PFSK-1 (cell line): Measurements from ENCODE around the gene CLEC2L. TPM values are rescaled to one million over a fixed set of nuclear protein-coding genes. Genes with fewer than 3 reads are reported as not detected.

Experiments
- FOXP2 ChIP-seq: optimal IDR thresholded peaks from 2 replicates; pipeline ENCODE3; 2011; ENCODE audit warnings: borderline replicate concordance, control low read depth, inconsistent platforms; ENCODE audit not compliant: insufficient read depth; ENCODE audit errors: extremely low read length, extremely low read depth
- POLR2AphosphoS5 ChIP-seq: IDR thresholded peaks from 2 replicates; pipeline ENCODE4 v1.6.1; 2012; ENCODE audit warnings: low read depth, mild to moderate bottlenecking, control low read depth, low read length, moderate library complexity
- REST ChIP-seq, 2 experiments: IDR thresholded peaks; 2 replicates each; pipeline versions ENCODE4 v1.6.1 to v1.8.0; 2011 to 2012; ENCODE audit warnings: low read depth in 2 of 2, low read length in 2 of 2, control low read depth in 1 of 2, inconsistent platforms in 1 of 2, mild to moderate bottlenecking in 1 of 2, moderate library complexity in 1 of 2; ENCODE audit not compliant: insufficient read depth in 1 of 2
- SIN3A ChIP-seq: IDR thresholded peaks from 2 replicates; pipeline ENCODE4 v1.6.1; 2012; ENCODE audit warnings: mild to moderate bottlenecking, low read length, moderate library complexity, borderline replicate concordance; ENCODE audit not compliant: insufficient read depth
- TAF1 ChIP-seq: IDR thresholded peaks from 2 replicates; pipeline ENCODE4 v1.6.1; 2012; ENCODE audit warnings: low read length, control low read depth, borderline replicate concordance; ENCODE audit not compliant: insufficient read depth
- polyA plus RNA-seq: library from polyadenylated mRNA; unstranded; fragments of >200 nt; gene quantifications from one replicate; pipeline ENCODE4 v1.2.1, GENCODE V29; 2012; ENCODE audit warnings: low read depth, missing spikeins; ENCODE audit not compliant: insufficient read length

Gene CLEC2L
- polyA plus RNA-seq: not detected

DNA sequence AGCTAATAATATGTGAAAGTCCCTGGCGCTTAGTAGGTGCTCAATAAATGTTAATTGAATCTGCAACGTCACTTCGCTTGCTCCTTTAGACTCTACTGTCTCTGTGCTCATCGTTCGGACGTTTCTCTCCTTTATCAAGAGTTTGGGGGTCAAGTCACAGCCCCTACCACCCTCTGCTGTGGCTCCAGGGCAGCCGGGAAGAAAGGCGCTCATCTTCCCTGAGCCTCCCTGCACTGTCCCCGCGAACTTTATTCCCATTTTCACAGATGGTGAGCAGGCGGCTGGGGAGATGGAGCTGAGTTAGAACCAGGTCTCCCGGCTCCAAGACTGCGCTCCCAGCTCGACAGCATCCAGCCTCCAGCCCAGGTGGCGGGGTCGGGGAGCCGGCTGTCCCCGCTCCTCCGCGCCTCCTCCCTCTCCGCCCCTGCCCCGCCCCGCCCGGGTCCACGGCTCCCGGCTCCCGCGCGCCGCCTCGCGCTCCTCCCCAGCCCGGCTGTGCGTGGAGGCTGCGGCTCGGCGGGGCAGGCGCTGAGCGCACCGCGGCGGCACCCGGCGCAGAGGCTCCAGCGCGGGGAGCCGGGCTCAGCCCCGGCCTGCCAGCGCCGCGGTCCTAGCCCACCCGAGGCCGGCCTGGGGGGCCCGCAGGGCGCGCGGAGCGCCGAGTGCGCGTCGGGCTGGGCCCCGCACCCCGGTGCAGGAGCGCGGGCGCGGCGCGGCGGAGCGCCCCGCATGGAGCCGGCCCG lies at the start of gene CLEC2L:
CLEC2L (plus strand) TSS at position 487 of the 743 bp plus-strand sequence; CDS start at position 730, 243 bp downstream.
- TF ChIP-seq FOXP2: no peak
- no peak for TF ChIP-seq SIN3A
- TF ChIP-seq POLR2AphosphoS5: no peak
- no peak for TF ChIP-seq REST (IDR thresholded peaks at IDR 0.05; ENCODE audit: insufficient read depth in 1 of 2, low read depth in 2 of 2, low read length in 2 of 2)
- TF ChIP-seq TAF1: no peak

DNA sequence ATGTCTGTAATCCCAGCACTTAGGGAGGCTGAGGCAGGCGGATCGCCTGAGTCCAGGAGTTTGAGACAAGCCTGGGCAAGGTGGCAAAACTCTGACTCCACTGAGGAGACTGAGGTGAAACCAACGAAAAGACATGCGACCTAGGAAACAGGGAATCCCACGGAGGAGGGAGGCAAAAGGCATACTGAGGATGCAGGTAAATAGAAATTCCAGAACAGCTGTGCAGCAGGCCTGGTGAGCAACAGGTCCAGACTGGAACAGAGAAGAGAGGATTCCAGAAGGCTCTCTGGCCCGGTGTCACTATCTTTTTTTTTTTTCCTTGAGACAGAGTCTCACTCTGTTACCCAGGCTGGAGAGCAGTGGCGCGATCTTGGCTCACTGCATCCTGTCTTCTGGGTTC lies 47.3 kb upstream of the CLEC2L start:
- TF ChIP-seq TAF1: no peak
- no peak for TF ChIP-seq POLR2AphosphoS5
- TF ChIP-seq FOXP2: no peak
- TF ChIP-seq REST (IDR thresholded peaks at IDR 0.05; ENCODE audit: insufficient read depth in 1 of 2, low read depth in 2 of 2, low read length in 2 of 2): no peak
- TF ChIP-seq SIN3A: no peak

DNA sequence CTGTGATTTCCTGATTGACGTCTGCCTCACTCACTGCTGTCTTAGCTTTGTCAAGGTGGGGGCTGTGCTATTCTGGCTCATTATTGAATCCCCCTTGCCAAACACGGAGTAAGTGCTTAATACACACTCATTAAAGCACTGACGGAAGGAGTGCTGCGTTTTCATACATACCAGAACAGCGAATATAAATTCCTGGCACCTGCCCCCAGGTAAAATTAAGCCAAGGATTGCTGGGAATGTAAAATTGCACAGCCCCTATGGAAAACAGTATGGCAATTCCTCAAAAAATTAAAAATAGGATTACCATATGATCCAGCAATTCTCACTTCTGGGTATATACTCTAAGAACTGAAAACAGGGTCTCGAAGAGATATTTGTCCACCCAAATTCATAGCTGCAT lies 46.6 kb upstream of the CLEC2L start:
- no peak for TF ChIP-seq TAF1
- no peak for TF ChIP-seq POLR2AphosphoS5
- TF ChIP-seq REST (IDR thresholded peaks at IDR 0.05; ENCODE audit: insufficient read depth in 1 of 2, low read depth in 2 of 2, low read length in 2 of 2): no peak
- TF ChIP-seq SIN3A: no peak
- no peak for TF ChIP-seq FOXP2

DNA sequence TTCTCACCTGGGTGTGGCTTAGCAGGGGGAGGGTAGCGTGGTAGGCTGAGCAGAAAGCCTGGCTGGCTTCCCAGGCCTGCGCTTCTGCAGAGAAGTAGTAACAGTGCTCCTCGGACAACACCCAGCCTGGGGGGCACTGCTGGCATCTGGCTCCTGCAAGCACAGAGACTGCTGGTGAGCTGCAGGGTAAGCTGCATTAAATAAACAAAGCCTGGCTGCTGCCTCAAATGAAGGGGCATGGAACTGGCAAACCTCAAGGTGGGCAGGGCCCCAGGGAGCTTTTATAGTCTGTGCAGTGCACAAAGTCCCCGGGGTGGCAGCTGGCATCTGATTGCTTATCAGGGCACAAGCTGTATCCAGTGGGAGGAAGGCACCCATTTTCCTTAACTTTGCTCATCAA lies 43.9 kb upstream of the CLEC2L start:
- TF ChIP-seq SIN3A: no peak
- no peak for TF ChIP-seq REST (IDR thresholded peaks at IDR 0.05; ENCODE audit: insufficient read depth in 1 of 2, low read depth in 2 of 2, low read length in 2 of 2)
- no peak for TF ChIP-seq FOXP2
- TF ChIP-seq TAF1: no peak
- no peak for TF ChIP-seq POLR2AphosphoS5

- no peak for TF ChIP-seq FOXP2
- TF ChIP-seq SIN3A: no peak
- no peak for TF ChIP-seq REST (IDR thresholded peaks at IDR 0.05; ENCODE audit: insufficient read depth in 1 of 2, low read depth in 2 of 2, low read length in 2 of 2)
- no peak for TF ChIP-seq TAF1
These were observed 42.1 kb upstream of the CLEC2L start for GRCh38 chr7:139481364-139481763.
